ENCODE results near the gene HMCES.

Gene HMCES

DNA sequence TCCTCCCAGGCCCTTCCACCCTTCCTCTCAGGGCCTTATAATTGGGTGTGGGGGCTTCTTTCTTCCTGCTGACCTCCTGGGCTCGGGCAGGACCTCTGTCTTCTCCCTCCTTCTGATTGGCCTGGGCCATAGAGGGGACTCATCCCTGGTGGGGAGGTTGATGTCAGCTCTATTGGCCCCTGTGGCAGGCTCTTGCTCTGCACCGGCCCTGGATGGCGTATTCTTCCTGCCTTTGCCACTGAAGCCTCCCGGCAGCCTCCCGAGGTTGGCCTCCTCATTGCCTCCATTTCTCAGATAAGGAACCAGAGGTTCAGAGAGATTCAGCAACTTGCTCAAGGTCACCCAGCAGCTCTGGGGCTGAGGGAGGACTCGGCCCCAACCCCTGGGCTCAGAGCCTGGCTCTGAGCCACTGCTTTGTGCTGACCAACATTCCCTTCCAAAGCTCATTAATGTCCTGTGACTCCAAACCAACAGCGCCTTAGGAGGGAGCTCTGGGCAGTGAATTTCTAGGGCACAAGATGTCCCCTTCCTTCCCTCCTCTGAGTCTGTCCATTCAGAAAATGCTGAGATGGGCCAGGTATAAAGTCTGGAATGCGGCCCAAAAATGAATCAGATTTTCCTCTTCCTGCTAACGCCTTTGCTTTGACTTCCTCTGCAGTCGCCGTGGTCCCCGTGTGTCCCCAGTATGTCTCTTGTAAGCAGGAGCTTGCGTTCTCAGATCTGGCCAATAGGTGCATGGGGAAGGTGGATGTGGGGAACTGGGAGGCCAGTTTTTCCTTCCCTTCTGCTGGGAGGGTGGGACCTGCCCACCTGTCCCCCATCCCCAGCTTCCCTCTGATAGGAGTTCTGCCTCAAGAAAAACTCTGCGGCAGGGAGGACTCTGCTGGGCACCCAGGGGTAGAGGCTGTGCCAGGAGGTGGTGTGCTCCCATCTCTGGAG is 74.2 kb downstream of the HMCES start:
- DNase-seq (ENCODE audit: extremely low read depth, low read depth): no peak

GRCh38 chr3:129353589-129353941 is 74.9 kb downstream of the HMCES start:
- no peak for DNase-seq (ENCODE audit: extremely low read depth, low read depth)
- TF ChIP-seq, protein P1, sequence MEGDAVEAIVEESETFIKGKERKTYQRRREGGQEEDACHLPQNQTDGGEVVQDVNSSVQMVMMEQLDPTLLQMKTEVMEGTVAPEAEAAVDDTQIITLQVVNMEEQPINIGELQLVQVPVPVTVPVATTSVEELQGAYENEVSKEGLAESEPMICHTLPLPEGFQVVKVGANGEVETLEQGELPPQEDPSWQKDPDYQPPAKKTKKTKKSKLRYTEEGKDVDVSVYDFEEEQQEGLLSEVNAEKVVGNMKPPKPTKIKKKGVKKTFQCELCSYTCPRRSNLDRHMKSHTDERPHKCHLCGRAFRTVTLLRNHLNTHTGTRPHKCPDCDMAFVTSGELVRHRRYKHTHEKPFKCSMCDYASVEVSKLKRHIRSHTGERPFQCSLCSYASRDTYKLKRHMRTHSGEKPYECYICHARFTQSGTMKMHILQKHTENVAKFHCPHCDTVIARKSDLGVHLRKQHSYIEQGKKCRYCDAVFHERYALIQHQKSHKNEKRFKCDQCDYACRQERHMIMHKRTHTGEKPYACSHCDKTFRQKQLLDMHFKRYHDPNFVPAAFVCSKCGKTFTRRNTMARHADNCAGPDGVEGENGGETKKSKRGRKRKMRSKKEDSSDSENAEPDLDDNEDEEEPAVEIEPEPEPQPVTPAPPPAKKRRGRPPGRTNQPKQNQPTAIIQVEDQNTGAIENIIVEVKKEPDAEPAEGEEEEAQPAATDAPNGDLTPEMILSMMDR (IDR thresholded peaks at IDR 0.05; ENCODE audit: low read depth, low read length): no peak

More for the DNA sequence above, 74.2 kb downstream of the HMCES start:
- TF ChIP-seq, protein P1 (IDR thresholded peaks at IDR 0.05; ENCODE audit: low read depth, low read length): no peak
